ENCODE results near the gene ANKRD33.

- TF ChIP-seq CTCF (conservative IDR thresholded peaks at IDR 0.05; ENCODE audit: low read depth in 2 of 2) (no peak), CREB1 (CRISPR knock-in tag; IDR thresholded peaks at IDR 0.05; ENCODE audit: low read depth) (no peak), EZH2 (IDR thresholded peaks at IDR 0.05; ENCODE audit: low read depth, unreplicated experiment) (no peak), EZH2phosphoT487 (IDR thresholded peaks at IDR 0.05; ENCODE audit: unreplicated experiment) (no peak), POLR2AphosphoS5 (IDR thresholded peaks at IDR 0.05; ENCODE audit: low read depth) (no peak), ZNF114 (CRISPR knock-in tag; IDR thresholded peaks at IDR 0.05) (no peak), ZNF331 (CRISPR knock-in tag; IDR thresholded peaks at IDR 0.05; ENCODE audit: low read depth) (no peak), ETS1 (IDR thresholded peaks at IDR 0.05) (no peak), JUNB (IDR thresholded peaks at IDR 0.05; ENCODE audit: unreplicated experiment) (no peak), NANOG (IDR thresholded peaks at IDR 0.05; ENCODE audit: borderline replicate concordance) (no peak)
- TF ChIP-seq, protein P1, sequence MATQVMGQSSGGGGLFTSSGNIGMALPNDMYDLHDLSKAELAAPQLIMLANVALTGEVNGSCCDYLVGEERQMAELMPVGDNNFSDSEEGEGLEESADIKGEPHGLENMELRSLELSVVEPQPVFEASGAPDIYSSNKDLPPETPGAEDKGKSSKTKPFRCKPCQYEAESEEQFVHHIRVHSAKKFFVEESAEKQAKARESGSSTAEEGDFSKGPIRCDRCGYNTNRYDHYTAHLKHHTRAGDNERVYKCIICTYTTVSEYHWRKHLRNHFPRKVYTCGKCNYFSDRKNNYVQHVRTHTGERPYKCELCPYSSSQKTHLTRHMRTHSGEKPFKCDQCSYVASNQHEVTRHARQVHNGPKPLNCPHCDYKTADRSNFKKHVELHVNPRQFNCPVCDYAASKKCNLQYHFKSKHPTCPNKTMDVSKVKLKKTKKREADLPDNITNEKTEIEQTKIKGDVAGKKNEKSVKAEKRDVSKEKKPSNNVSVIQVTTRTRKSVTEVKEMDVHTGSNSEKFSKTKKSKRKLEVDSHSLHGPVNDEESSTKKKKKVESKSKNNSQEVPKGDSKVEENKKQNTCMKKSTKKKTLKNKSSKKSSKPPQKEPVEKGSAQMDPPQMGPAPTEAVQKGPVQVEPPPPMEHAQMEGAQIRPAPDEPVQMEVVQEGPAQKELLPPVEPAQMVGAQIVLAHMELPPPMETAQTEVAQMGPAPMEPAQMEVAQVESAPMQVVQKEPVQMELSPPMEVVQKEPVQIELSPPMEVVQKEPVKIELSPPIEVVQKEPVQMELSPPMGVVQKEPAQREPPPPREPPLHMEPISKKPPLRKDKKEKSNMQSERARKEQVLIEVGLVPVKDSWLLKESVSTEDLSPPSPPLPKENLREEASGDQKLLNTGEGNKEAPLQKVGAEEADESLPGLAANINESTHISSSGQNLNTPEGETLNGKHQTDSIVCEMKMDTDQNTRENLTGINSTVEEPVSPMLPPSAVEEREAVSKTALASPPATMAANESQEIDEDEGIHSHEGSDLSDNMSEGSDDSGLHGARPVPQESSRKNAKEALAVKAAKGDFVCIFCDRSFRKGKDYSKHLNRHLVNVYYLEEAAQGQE (IDR thresholded peaks at IDR 0.05; ENCODE audit: unreplicated experiment), result no peak
These were observed 28.0 kb downstream of the ANKRD33 start for GRCh38 chr12:51915951-51916350.
